ENCODE results near the gene SLC4A11.

DNA sequence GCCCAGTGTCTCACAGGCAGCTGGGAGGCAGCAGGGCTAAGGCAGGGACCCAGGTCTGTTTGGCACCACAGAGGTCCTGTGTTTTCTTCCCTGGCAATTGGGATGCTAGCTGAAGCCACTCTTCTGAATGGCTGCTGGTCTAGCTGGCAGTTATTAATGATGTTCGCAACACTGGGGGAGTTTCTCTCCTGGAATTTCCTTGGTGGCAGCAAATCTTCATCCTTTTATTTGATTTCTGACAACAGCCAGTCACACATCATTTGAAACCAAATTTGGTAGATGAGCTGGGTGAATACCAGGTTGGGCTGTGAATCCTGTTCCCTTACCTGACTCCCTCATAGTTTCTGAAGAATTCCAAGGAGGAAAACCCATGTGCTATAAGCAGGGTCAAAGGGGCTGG lies 40.8 kb upstream of the SLC4A11 start:
- no peak for TF ChIP-seq POLR2A (IDR thresholded peaks at IDR 0.05; ENCODE audit: low read depth, low read length)
- TF ChIP-seq POLR2AphosphoS5 (IDR thresholded peaks at IDR 0.05; ENCODE audit: low read depth, low read length): no peak
- no peak for TF ChIP-seq TAF1 (IDR thresholded peaks at IDR 0.05; ENCODE audit: low read depth, low read length)
